NCI-H446 (cell line): ENCODE data around the gene GLRX.
A peak's percentile ranks its signal among the peaks of the same experiment; 100 is the strongest.
"Not testable (repeated sequence)": the region's sequence is repeated elsewhere in the genome, so short reads cannot be mapped to it uniquely, and the experiment has no call there.

Experiments
- DNase-seq, 2 experiments: peaks; one replicate each; lab custom pipeline; 2025; lab: John Stamatoyannopoulos, UW

The GLRX gene

DNA sequence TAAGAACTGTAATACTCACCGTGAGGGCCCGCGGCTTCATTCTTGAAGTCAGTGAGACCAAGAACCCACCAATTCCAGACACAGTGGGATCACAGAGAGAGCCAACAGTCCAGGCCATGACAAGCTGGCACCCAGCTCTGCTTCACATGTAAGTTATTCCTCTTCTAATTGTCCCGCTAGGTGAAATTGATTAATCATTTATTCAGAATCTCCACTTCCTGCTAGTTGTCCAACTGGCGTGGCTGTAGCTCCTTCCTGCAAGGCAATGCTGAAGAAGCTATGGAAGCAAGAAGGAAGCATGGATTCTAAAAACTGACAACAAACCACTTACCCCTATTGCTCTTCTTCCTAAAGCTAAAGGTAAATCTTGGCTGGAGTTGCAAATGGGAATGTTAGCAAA, 30.0 kb upstream of the GLRX start:
- no peak for DNase-seq

DNA sequence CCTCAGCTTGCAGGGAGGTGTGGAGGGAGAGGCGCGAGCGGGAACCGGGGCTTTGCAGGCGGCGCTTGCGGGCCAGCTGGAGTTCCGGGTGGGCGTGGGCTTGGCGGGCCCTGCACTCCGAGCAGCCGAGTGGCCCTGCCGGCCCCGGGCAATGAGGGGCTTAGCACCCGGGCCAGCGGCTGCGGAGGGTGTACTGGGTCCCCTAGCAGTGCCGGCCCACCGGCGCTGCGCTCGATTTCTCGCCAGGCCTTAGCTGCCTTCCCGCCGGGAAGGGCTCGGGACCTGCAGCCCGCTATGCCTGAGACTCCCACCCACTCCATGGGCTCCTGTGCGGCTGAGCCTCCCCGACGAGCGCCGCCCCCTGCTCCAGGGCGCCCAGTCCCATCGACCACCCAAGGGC, 28.6 kb upstream of the GLRX start:
- not testable (repeated sequence) for DNase-seq

DNA sequence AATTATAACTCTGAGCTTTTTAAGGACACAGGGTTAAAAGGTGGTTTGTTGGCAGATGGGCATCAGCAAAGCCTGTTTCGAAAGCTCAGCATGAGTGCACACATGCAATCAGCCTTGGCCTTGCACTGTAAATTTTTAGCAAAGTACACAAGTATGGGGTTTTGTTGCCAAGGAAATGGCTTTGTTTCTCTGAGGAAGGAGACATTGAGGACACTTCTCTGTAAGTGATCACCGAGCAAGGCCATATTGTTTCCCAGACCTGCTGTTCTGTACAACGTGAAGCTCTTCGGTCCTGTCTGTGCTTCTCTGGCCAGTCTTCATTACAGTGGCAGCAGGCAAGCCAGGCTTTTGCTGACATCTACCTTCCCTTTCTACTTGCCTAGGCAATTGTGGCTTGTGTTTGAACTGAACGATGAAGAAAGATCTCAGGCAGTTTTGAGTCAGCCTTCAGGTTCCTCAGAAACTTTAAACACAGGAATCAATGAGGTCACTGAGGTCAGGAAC, 27.9 kb upstream of the GLRX start:
- DNase-seq, result peak in 1 of 2 experiments; percentile 36

DNA sequence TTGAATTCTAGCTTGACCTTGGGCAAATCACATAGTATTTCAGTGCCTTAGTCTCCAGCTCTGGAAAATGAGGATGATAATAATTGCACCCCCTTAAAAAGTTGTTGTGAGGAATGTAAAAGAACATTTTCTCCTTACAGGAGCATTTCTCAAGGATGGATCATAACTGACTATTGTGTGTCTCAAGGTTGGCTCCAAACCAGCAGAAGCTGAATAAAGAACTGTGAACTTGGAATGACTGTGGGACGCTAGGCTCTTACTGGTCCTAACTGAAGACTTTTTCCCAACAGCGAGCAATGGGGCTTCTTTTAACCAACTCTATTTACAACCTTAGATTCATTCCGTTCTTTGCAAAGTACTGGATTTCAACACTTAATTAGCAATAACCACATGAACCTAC, 26.2 kb upstream of the GLRX start:
- DNase-seq, result no peak

DNA sequence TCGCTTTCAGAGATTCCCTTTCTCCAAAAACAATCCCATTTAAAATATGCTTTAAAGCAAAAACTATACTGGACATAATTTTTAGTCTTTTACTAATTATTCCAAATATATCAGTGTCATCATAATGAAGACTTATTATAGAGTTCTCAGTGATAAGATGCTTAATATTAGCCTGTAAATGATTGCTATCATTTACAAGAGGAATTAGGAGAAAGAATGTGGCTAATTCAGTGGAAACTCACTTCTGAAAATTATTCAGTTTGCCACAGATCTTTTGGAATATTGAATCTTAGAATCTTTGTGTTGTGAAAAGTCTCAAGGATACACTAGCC, 24.7 kb upstream of the GLRX start:
- DNase-seq, result no peak

DNA sequence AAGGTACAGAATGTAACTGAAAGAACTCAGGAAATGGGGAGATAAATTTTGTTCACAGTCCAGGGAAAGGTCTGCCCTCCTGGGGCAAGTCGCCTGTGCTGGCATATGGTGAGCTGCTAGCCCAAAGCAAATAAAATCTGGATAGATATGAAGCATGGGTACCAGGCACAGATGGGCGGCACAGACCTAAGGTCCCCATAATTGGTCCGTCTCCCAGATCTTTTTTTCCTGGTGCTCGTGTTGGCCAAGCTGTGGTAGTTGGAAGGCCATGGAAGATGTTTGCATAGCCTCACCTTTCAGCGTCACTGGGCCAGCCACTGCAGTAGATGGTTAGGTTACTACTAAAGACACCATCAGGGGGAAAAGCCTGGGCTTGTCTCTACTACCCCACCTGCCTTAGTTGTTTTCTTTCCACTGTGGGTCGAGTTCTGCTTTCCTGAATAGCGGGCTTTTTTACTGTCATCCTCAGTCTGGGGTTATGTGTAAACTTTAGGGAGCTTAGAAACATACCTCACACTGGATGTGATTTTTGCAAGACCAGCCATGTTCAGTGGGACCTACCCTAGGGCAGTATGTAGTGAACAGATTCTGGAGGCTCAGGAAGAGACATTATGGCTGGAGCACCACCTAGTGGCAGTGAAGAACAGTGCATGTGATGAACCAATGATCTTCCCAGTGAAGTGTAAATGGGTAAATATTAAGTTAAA, 24.2 kb upstream of the GLRX start:
- peak; percentile 48 to 81 for DNase-seq

DNA sequence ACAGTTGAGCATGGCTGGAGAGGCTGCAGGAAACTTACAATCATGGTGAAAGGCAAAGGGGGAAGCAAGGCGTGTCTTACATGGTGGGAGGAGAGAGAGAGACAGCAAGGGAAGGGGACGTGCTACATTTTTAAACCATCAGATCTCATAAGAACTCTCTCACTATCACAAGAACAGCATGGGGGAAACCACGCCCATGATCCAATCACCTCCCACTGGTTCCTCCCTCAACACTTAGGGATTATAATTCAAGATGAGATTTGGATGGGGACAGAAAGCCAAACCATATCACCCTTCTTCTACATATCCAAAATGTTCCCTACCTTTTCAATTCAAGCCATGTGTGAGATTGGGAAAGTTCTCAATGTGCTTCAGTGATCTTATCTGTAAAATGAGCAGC, 22.9 kb upstream of the GLRX start:
- no peak for DNase-seq

DNA sequence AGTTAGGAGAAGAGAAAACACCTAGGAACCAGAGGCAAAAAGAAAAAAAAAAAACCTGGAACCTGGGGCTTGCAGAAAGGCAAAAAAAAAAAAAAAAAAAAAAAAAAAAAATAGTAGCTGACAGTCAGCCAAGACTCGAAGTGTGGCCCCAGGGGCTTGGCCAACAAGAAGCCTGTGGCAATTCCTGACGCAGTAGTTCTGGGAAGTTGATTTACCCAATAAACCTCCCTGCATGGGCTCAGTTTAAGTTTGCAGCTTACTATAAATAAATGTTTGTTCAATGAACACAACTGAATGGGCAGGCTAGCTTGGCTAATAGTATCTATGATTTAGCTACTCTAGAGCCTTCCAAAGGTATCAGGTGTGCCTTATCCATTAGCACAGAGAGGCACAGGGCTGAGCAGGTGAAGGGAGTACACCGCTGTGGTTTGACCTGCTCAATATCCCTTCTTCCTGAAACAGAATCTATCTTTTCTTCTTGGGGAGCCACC, 21.3 kb upstream of the GLRX start:
- peak in 1 of 2 experiments; percentile 5 for DNase-seq

DNA sequence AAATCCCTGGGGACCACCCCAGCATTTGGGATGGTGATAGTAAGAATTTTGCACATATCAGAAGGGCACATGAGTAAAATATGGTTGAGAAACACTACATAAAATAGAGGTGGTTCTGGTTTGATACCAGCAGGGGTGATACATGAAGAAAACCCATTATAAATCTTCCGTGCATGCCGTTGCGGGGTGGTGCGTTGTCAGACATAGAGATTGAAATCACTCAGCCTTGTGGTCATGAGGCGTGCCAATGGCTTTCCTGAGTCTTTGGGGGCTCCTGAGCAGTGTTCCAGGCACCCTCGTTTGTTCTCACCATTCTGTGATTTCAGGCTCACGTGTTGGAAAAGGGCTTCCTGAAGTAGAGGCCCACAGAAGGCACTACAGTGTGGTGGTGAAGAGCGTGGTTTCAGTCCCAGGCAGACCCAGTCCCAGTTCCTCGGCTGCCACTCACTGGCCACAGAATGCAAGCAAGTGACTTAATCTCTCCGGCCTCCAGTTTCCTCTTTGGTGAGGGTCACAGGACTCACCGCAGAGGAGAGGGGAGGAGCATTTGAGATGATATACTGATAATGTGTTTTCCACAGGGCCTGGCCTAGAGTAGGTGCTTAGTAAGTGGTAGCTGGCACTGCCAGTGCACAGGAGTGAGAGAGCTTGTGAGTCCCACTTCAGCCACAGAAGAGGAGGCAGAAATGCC, 20.5 kb upstream of the GLRX start:
- no peak for DNase-seq

DNA sequence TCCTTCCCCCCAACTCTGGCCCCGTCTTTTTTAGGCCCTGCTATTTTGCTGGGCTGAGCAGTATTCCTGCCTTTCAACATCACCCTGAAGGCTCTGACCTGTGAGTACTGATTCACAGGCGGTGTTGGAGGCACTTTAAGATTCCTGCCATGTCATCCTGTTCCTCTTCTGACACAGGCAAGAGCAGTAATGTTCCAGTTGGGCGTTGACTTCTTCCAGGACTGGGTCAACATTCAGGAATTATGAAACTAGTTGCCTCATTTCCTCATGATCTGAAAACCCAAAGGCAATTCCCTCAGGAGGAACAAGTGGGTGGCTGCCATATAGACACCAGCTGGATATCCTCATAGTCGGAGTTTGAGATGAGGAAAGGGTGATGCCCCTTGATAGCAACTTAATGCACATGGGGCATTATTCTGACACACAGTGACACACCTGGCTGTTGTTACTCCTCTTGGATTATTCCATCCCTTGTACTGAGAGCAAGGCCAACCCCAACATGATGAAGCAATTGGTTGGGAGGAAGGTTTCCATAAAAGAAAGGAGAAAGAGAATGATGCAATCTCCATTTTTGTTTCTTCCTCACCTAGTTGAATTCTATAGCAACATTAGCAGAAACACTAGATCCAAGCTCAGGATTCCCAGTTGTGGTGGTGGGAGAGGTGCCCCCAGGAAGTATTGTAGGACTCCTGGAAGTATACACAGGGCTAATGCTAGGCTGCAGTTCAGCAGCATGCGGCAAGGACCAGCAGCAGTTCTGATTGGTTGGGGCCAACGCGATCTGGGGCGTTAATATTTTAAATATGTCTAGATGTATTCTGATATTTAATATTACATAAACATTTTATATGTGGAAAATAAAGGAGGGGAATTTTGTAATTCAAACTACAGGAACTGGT, 19.6 kb upstream of the GLRX start:
- no peak for DNase-seq

DNA sequence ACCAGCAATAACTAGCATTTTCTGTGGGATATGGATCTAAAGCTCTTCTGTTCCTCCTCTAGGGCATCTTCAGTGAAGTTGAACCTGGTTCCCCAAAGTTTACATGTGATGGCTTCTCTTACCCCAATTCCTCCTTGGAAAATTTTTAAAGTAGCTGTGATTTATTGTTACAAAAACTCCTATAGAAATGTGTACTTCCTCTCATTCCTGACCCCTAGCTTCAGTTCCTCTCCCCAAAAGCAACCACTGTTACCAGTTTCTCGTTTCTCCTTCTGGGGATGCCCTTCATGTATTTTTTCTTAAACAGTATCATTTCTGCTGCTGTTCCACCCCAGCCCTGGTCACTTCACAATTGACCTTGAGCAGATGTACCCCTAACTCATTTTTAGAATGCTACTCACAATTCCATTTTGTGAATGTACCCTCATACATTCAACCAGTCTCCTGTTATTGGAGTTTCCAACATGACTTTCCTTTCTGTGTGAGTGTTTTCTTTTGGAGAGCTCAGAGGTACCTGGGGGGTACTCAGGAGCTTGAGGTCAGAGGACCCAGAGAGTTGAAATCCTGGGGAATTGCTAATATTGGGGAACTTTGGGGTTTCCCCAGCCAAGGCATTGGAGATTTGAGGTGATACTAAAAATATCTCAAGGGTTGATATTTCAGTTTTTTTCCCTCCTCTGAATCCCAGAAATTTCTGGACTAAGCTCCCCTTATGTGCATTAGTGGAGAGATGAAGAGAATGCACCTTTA, 18.6 kb upstream of the GLRX start:
- DNase-seq, result no peak

DNA sequence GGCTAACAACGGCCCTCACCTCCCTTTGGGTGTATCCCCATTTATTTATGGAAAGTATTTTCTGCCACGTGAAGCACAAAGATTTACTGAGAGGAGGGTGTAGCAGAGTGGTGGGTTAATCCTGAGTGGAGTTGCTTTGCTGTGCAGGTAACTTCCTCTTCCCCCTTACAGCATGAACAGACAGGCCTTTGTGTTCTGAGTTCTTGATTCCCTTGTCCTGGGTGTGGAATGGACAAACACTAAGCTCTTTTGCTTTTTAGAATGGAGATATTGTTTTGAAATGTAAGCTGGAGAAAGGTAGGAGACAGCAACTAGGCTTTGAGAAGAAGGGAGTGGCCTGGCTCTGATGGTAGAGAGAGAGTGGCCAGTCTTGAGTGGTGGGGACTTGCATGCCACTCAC, 17.1 kb upstream of the GLRX start:
- no peak for DNase-seq

DNA sequence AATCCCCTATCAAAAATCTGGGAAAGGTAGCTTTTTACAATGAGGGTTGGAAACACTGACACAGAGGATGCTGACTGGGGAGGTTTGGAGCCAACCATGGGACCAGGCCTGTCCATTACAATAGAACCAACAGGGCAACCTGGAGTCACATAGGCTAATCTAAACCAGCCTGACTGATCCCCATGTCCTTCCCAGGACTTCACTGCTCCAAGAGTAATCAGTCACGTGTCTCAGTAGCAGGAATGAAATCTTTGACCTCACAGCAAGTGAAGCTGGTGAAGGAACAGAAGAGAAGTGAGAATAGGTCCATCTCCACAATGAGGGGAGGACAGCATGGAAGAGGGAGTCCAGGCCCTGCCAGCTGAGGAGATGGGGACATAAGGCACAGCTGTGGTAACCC, 16.0 kb upstream of the GLRX start:
- no peak for DNase-seq

DNA sequence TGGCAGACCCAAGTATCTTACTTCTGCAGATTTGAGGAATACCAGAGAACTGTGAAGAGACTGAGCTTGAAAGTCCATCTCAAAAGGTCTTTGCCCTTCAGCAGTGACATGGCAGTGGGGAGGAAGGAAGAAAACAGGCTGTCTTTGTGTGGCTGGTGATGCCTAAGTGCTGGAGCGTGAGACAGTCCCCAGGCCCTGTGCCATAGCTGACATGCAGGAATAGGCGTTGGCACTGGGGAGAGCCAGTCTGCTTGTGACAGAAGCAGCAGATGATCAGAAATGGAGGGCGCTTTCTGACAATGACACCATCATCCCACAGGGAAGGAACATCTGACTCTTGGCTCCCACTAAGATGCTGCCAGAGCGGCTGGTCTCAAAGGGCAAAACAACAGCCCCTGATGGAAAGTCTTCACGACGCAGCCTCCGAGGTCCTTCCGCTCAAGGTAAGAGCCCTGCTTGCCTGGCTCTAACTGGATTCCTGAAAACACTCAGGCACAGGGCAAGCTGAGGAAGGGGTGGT, 15.5 kb upstream of the GLRX start:
- no peak for DNase-seq

DNA sequence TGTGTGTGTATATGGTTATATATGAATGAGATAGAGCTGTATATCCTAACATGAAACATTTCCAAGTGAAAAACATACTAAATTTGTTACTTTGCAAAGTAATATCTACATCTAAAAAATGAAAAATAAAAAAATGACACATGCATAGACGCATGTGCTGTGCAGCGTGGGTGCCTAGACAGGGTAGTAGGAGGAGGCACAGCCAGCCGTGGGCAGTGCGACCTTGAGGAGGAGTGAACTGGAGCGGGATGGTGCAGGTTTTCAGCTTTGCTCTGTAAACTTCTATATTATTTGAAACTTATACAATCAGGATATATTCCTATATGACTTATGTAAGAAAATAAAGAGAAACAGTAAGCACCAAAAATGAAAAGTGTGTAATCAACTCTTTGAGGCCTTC, 15.0 kb upstream of the GLRX start:
- DNase-seq, result no peak

DNA sequence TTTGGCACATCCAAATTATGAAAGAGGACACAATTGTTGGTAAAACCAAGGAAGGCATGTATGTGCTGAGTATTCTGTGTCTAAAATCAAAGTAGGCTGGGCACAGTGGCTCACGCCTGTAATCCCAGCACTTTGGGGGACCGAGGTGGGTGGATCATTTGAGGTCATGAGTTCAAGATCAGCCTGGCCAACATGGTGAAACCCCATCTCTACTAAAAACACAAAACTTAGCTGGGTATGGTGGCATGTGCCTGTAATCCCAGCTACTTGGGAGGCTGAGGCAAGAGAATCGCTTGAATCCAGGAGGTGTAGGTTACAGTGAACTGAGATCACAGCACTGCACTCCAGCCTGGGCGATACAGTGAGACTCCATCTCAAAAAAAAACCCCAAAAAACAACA, 14.4 kb upstream of the GLRX start:
- DNase-seq, result not testable (repeated sequence)

DNA sequence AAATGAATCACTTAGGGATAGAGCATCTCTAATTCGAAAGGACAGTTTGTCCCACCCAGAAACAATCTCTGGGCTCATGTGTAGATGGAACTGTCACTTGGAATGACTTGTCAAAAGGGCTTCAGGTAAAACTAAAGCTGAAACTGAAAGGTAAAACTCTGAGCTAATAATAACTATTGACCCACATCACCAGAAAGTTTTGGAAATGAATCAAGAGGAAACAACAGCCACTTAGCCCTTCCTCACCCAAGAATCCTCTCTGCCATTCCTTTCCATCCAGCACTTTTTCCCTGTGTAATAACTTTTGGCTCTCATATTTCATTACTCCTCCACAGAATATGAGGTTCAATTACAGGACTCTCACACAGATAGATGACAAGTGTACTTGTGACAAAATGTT, 14.0 kb upstream of the GLRX start:
- DNase-seq, result no peak

DNA sequence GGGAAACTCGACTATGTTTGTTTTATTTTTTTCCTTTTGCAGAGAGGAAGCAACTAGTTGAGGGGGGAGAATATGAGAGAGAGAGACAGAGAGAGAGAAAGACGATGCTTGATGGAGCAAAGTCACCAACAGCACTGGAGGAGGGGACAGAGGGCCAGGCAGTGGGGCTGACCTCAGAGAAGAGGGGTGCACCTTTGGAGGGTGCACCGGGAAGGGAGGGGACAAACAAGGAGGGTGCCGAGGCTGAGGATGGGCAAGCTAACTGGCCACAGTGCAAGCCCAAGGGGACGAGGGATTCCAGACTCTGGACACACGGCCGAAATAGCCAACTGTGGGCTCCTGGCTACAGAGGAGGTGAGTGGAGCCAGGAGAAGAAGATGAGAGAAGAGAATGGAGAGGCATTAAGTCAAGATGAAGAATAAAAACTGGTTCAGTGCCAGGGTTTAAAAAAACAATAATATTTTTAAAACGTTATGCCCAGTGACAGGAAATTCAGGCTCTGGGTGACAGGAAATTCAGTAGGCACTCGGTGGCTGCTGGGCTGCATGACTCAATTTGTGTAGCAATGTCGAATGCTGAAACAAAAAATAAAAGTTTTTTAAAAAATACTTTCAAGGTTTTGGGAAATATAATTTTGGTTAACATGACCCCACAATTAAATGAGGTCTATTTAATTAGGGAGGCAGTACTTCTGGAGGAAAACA, 13.3 kb upstream of the GLRX start:
- DNase-seq, result no peak

DNA sequence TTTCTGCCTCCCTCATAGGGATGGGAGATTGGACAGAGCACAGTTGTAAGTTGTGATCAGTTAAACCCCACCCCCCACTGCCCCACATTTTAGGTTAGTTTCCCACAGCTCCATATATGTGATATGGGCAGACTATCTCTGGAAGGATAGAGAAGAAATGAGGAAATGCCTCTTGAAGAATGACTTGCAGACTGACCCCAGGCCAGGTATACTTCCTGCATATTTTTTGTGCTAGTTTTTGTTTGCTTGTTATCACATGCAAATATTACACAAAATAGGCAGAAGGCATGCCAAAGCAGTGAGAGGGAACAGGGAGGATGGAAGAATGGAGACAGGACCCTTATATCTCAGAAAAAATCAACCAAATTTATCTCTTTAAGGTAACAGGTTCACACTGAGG, 10.1 kb upstream of the GLRX start:
- no peak for DNase-seq

DNA sequence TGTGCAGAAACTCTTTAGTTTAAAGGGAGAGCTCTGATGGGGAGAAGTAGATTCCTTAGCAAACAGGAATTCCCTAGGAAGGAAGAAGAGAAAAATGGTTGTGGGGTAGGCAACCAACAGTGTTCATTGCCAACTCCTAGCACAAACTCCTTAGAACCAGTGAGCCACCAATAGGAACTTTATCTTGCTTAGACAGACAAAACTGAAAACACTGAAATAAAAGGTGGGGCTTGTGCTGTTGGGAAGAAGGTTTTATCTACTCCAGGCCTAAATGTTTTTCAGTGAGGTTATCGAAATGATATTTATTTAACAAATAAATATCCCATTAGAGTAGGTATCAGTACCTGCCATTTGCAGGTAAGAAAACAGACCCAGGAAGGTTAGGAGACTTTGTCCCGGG, 7.7 kb upstream of the GLRX start:
- no peak for DNase-seq

DNA sequence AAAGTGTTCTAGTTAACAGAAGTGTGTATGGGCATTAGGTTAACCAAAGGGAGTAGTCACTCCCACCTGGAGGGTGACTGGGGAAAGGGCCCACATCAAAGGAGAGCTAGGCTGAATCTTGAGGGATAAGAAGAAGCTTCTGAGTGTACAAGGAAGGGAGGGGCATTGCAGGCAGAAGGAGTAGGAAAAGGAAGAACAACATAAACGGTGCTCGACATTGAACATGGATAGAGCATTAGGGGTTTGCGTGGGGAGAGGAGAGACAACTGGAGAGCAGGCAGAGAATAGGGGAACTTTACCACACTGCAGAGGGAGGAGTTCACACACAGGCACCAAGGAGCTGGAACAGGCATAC, 5.3 kb upstream of the GLRX start:
- DNase-seq, result no peak
